H1 (cell line): ENCODE results near the gene CRTAC1. TPM values are rescaled to one million over a fixed set of nuclear protein-coding genes. Genes with fewer than 3 reads are reported as not detected.

ENCODE experiments used
- CTCF ChIA-PET: fragments of 300-600 bp; sonication (Branson Sonifier 250); formaldehyde crosslinking; loops from one replicate; lab custom pipeline; 2021; ENCODE audit not compliant: partially characterized antibody; lab: Charles Lee
- POLR2A ChIA-PET: fragments of 300-600 bp; sonication (Branson Sonifier 250); formaldehyde crosslinking; loops from one replicate; lab custom pipeline; 2021; ENCODE audit warnings: inconsistent platforms; ENCODE audit not compliant: partially characterized antibody; lab: Charles Lee
- DNase-seq, 2 experiments: peaks; one replicate each; pipeline versions ENCODE4 v3.0.0 to v3.0.0-alpha.2; 2010 to 2022; ENCODE audit warnings: low spot score in 2 of 2, low read depth in 1 of 2, mixed read lengths in 1 of 2
- FAIRE-seq: peaks from 2 replicates; lab custom pipeline; 2011; peaks lifted over from hg19 to GRCh38; lab: Jason Lieb, UNC
- H2AFZ ChIP-seq: 2 replicates; pipeline ENCODE4 v1.8.1; 2012; ENCODE audit warnings: low read length, inconsistent platforms
- H2AK5ac ChIP-seq: 2 replicates; pipeline ENCODE4 v1.6.1; 2013; ENCODE audit warnings: low read depth, low read length
- H2BK120ac ChIP-seq: replicated peaks from 2 replicates; pipeline ENCODE3; 2013; ENCODE audit warnings: low read depth, low read length, inconsistent platforms
- H2BK12ac ChIP-seq: 2 replicates; pipeline ENCODE4 v1.6.1; 2013; ENCODE audit warnings: low read depth, low read length
- H2BK15ac ChIP-seq: 2 replicates; pipeline ENCODE4 v1.6.1; 2013; ENCODE audit warnings: low read length
- H2BK20ac ChIP-seq: 2 replicates; pipeline ENCODE4 v1.6.1; 2013; ENCODE audit warnings: low read length
- H2BK5ac ChIP-seq: 2 replicates; pipeline ENCODE4 v1.6.1; 2013; ENCODE audit warnings: low read depth, low read length
- H3K14ac ChIP-seq: 2 replicates; pipeline ENCODE4 v1.6.1; 2013; ENCODE audit warnings: inconsistent platforms; ENCODE audit not compliant: insufficient read length
- H3K18ac ChIP-seq: 2 replicates; pipeline ENCODE4 v1.6.1; 2013; ENCODE audit warnings: low read length; ENCODE audit errors: extremely low read depth
- H3K23ac ChIP-seq: 2 replicates; pipeline ENCODE4 v1.6.1; 2013; ENCODE audit warnings: inconsistent platforms; ENCODE audit not compliant: insufficient read length
- H3K23me2 ChIP-seq: 2 replicates; pipeline ENCODE4 v1.6.1; 2013; ENCODE audit warnings: low read depth, low read length
- H3K27ac ChIP-seq: 2 replicates; pipeline ENCODE4 v1.6.1; 2011; ENCODE audit warnings: low read depth, low read length, inconsistent platforms
- H3K27me3 ChIP-seq, 4 experiments: replicated peaks in 1 of 4; 1 replicate in 1 of 4; 2 replicates in 3 of 4; pipeline versions ENCODE4 v1.6.1 to v1.8.1; 2011 to 2013; ENCODE audit warnings: low read length in 3 of 4, mild to moderate bottlenecking in 3 of 4, inconsistent platforms in 2 of 4, mixed read lengths in 2 of 4, moderate library complexity in 1 of 4; ENCODE audit not compliant: control insufficient read depth in 3 of 4, insufficient read depth in 3 of 4; ENCODE audit errors: extremely low read depth in 1 of 4
- H3K36me3 ChIP-seq, 4 experiments: 2 replicates each; pipeline versions ENCODE4 v1.6.1 to v1.8.1; 2011 to 2013; ENCODE audit warnings: mild to moderate bottlenecking in 4 of 4, low read length in 3 of 4, moderate library complexity in 2 of 4, control low read depth in 1 of 4, inconsistent platforms in 1 of 4; ENCODE audit not compliant: insufficient read depth in 4 of 4, control insufficient read depth in 2 of 4
- H3K4ac ChIP-seq: replicated peaks from 2 replicates; pipeline ENCODE3; 2013; ENCODE audit warnings: low read length, low read depth, mixed read lengths, inconsistent platforms; ENCODE audit not compliant: insufficient read length
- H3K4me1 ChIP-seq, 4 experiments: replicated peaks in 1 of 4; 1 replicate in 1 of 4; 2 replicates in 3 of 4; pipeline versions ENCODE4 v1.6.1 to v1.8.1; 2011 to 2013; ENCODE audit warnings: low read length in 3 of 4, inconsistent platforms in 2 of 4, mixed read lengths in 1 of 4; ENCODE audit not compliant: insufficient read depth in 4 of 4, control insufficient read depth in 3 of 4
- H3K4me2 ChIP-seq, 2 experiments: 2 replicates each; pipeline versions ENCODE4 v1.6.1 to v1.8.1; 2011 to 2013; ENCODE audit warnings: low read depth in 2 of 2, low read length in 2 of 2, control low read depth in 1 of 2, inconsistent platforms in 1 of 2, mild to moderate bottlenecking in 1 of 2; ENCODE audit not compliant: insufficient read depth in 1 of 2
- H3K4me3 ChIP-seq, 4 experiments: fragments of 200-600, 300-600 bp in 1 of 4; sonication (generic), shearing (Covaris generic), sonication (Bioruptor Twin) in 1 of 4; 2 replicates each; pipeline versions ENCODE4 v1.5.1 to v1.8.1; 2011 to 2016; ENCODE audit warnings: low read length in 4 of 4, low read depth in 3 of 4, control low read depth in 2 of 4, inconsistent platforms in 2 of 4, mild to moderate bottlenecking in 2 of 4, mixed read lengths in 1 of 4, moderate library complexity in 1 of 4; ENCODE audit not compliant: insufficient read depth in 2 of 4; ENCODE audit errors: extremely low read depth in 1 of 4
- H3K56ac ChIP-seq: replicated peaks from 2 replicates; pipeline ENCODE3; 2013; ENCODE audit warnings: low read depth, mild to moderate bottlenecking, mixed read lengths, low read length, inconsistent platforms; ENCODE audit not compliant: insufficient read length
- H3K79me1 ChIP-seq: 2 replicates; pipeline ENCODE4 v1.6.1; 2013; ENCODE audit warnings: low read depth, low read length, control low read depth
- H3K79me2 ChIP-seq, 2 experiments: 2 replicates each; pipeline versions ENCODE4 v1.6.1 to v1.8.1; 2012 to 2013; ENCODE audit warnings: low read length in 2 of 2, mild to moderate bottlenecking in 2 of 2, inconsistent platforms in 1 of 2; ENCODE audit not compliant: insufficient read depth in 2 of 2, control insufficient read depth in 1 of 2
- H3K9ac ChIP-seq, 4 experiments: replicated peaks in 1 of 4; 1 replicate in 1 of 4; 2 replicates in 3 of 4; pipeline versions ENCODE4 v1.6.1 to v1.8.1; 2011 to 2013; ENCODE audit warnings: low read depth in 3 of 4, low read length in 3 of 4, control low read depth in 2 of 4, mild to moderate bottlenecking in 2 of 4, moderate library complexity in 2 of 4, inconsistent platforms in 1 of 4; ENCODE audit errors: extremely low read depth in 1 of 4
- H3K9me3 ChIP-seq, 2 experiments: 2 replicates each; pipeline versions ENCODE4 v1.6.1 to v1.8.1; 2012 to 2013; ENCODE audit warnings: mild to moderate bottlenecking in 2 of 2, moderate library complexity in 2 of 2, control low read depth in 1 of 2, inconsistent platforms in 1 of 2, low read depth in 1 of 2, low read length in 1 of 2, mixed read lengths in 1 of 2; ENCODE audit not compliant: insufficient read depth in 2 of 2
- H4K20me1 ChIP-seq, 2 experiments: replicated peaks in 1 of 2; 2 replicates each; pipeline versions ENCODE3 to v1.8.1; 2011 to 2013; ENCODE audit warnings: inconsistent platforms in 2 of 2, low read length in 2 of 2, mild to moderate bottlenecking in 1 of 2; ENCODE audit not compliant: insufficient read depth in 2 of 2, control insufficient read depth in 1 of 2
- H4K5ac ChIP-seq: 2 replicates; pipeline ENCODE4 v1.6.1; 2013; ENCODE audit warnings: low read length, low read depth, mixed read lengths, inconsistent platforms; ENCODE audit not compliant: insufficient read length
- H4K8ac ChIP-seq: 2 replicates; pipeline ENCODE4 v1.8.0; 2013; ENCODE audit warnings: mild to moderate bottlenecking, moderate library complexity, low read length, inconsistent platforms; ENCODE audit not compliant: insufficient read depth; ENCODE audit errors: extremely low read depth
- H4K91ac ChIP-seq: replicated peaks from 2 replicates; pipeline ENCODE3; 2013; ENCODE audit warnings: low read length, mixed read lengths, inconsistent platforms; ENCODE audit not compliant: insufficient read length
- E2F6 ChIP-seq: IDR thresholded peaks from 2 replicates; pipeline ENCODE4 v1.6.1; 2012; ENCODE audit warnings: inconsistent platforms
- EGR1 ChIP-seq: IDR thresholded peaks from 2 replicates; pipeline ENCODE4 v1.6.1; 2011; ENCODE audit warnings: low read depth, low read length, borderline replicate concordance
- GTF2F1 ChIP-seq: IDR thresholded peaks from 2 replicates; pipeline ENCODE4 v1.6.1; 2012; ENCODE audit warnings: low read depth, low read length, improper control_type of control experiment, borderline replicate concordance
- KDM1A ChIP-seq: fragments of 200-600, 300-600 bp; sonication (generic); IDR thresholded peaks from 2 replicates; pipeline ENCODE4 v1.7.1; 2016; ENCODE audit warnings: mild to moderate bottlenecking, low read length, borderline replicate concordance
- POLR2AphosphoS5 ChIP-seq: IDR thresholded peaks from 2 replicates; pipeline ENCODE4 v1.6.1; 2011; ENCODE audit warnings: low read depth, low read length
- POU5F1 ChIP-seq: IDR thresholded peaks from 2 replicates; pipeline ENCODE4 v1.6.1; 2011; ENCODE audit warnings: low read depth, mild to moderate bottlenecking, low read length, moderate library complexity
- RAD21 ChIP-seq, 2 experiments: IDR thresholded peaks in 1 of 2; conservative IDR thresholded peaks in 1 of 2; 2 replicates each; pipeline ENCODE4 v1.6.1; 2011; ENCODE audit warnings: low read depth in 2 of 2, low read length in 2 of 2, improper control_type of control experiment in 1 of 2, inconsistent platforms in 1 of 2, mild to moderate bottlenecking in 1 of 2, moderate library complexity in 1 of 2
- RNF2 ChIP-seq: fragments of 200-900, 300-1000 bp; sonication (generic); IDR thresholded peaks from 2 replicates; pipeline ENCODE4 v1.7.1; 2016; ENCODE audit warnings: borderline replicate concordance, low read depth, mild to moderate bottlenecking, antibody characterized with exemption, low read length; ENCODE audit not compliant: poor library complexity, severe bottlenecking; ENCODE audit errors: missing control alignments
- SIRT6 ChIP-seq: IDR thresholded peaks from one replicate; pipeline ENCODE4 v1.7.1; 2012; ENCODE audit warnings: low read length, inconsistent platforms
- TAF7 ChIP-seq: optimal IDR thresholded peaks from 2 replicates; pipeline ENCODE3; 2011; ENCODE audit warnings: low read depth, mild to moderate bottlenecking, inconsistent platforms, low read length, moderate library complexity, borderline replicate concordance
- USF2 ChIP-seq: IDR thresholded peaks from 2 replicates; pipeline ENCODE4 v1.6.1; 2011; ENCODE audit warnings: low read length, improper control_type of control experiment
- WGBS, 2 experiments: shearing (Covaris generic) in 1 of 2; methylation state at CpG; one replicate each; pipeline versions ENCODE4 v1.1.6 to v1.1.7; 2013 to 2015; ENCODE audit warnings: low lambda C conversion rate in 2 of 2, mixed read lengths in 2 of 2, inconsistent platforms in 1 of 2, low coverage in 1 of 2, missing lambda C conversion rate in 1 of 2; ENCODE audit not compliant: insufficient replicate concordance in 2 of 2, insufficient coverage in 1 of 2, insufficient read length in 1 of 2; ENCODE audit errors: extremely low coverage in 1 of 2, missing lambda C conversion rate in 1 of 2; 5-methylcytosine and 5-hydroxymethylcytosine counted together
- polyA plus RNA-seq, 7 experiments: library from polyadenylated mRNA; depleted of rRNA in 3 of 7; stranded (reverse) in 5 of 7; unstranded in 2 of 7; fragments of >200 nt in 5 of 7; fragments of 200-250 nt in 2 of 7; gene quantifications; 1 replicate in 5 of 7; 2 replicates in 1 of 7; 4 replicates in 1 of 7; pipeline versions ENCODE4 v1.2.1 to v1.2.3, GENCODE V29; 2011 to 2013; ENCODE audit warnings: missing spikeins in 2 of 7, mixed read lengths in 2 of 7
- total RNA-seq: library from RNA; stranded (reverse); fragmentation: NEBNext Ultra II Directional; extraction: Animal tissue kit (Norgen Biotek cat#: 25700); gene quantifications from 2 replicates; pipeline ENCODE4 v1.2.1, GENCODE V29; 2021

Gene CRTAC1
- total and polyA plus RNA-seq, 2 of the 8 experiments (the other 6 are each of a cell fraction or from before 2014, with no cell fraction given) = 0.91 to 1.2 TPM

- Histone ChIP-seq H3K18ac (no peak overlapping the region), H4K5ac (no peak overlapping the region), H4K8ac (no peak overlapping the region), H2BK20ac (no peak overlapping the region), H4K20me1 (no peaks in the 10 kb centered on the region), H2BK120ac (no peak overlapping the region), H3K9ac (no peak overlapping the region), H2AFZ (no peak overlapping the region), H3K23ac (no peak overlapping the region), H2BK15ac (no peak overlapping the region), H3K79me1 (no peaks in the 10 kb centered on the region), H3K79me2 (no peaks in the 10 kb centered on the region), H3K4me3 (no peak overlapping the region), H3K27ac (no peak overlapping the region), H3K23me2 (no peaks in the 10 kb centered on the region), H3K4me1 (peaks cover 0 to 6% (median 1%) of the 10 kb centered on the region in 4 experiments; a peak in 2 of 7 replicates), H3K4me2 (no peak overlapping the region), H3K14ac (no peak overlapping the region), H3K9me3 (no peaks in the 10 kb centered on the region), H4K91ac (no peak overlapping the region), H2BK12ac (no peak overlapping the region), H3K27me3 (peaks cover 0 to 6% (median 1%) of the 10 kb centered on the region in 4 experiments; a peak in 3 of 7 replicates), H2BK5ac (no peak overlapping the region), H3K56ac (no peak overlapping the region), H3K36me3 (no peaks in the 10 kb centered on the region), H2AK5ac (0 out of 2 replicates have a peak overlapping the region, but pooled peaks have one; percentile 15), H3K4ac (no peak overlapping the region)
- WGBS, 2 experiments = 85% methylated on average over 2 of the region's 2 CpGs; no CpG with 5 or more reads in 1 of the 2 experiments
- ChIA-PET POLR2A (no interaction called here), CTCF (interaction anchor here (1.4 to 10.6 kb wide), 6 partner anchors 10 to 258 kb away, joined by 3 to 246 read pairs (median 7); no protein-coding TSS in a partner anchor)
- DNase-seq = no peak
- FAIRE-seq = no peak
- no peak for TF ChIP-seq GTF2F1
- TF ChIP-seq POLR2AphosphoS5 = no peak
- TF ChIP-seq USF2 = no peak
- TF ChIP-seq KDM1A = no peak
- TF ChIP-seq TAF7 = no peak
- TF ChIP-seq POU5F1 = no peak
- TF ChIP-seq EGR1 = no peak
- TF ChIP-seq RAD21 (IDR thresholded peaks at IDR 0.05 in 1 of 2, conservative IDR thresholded peaks at IDR 0.05 in 1 of 2; ENCODE audit: low read depth in 2 of 2, low read length in 2 of 2) = no peak
- TF ChIP-seq RNF2 = no peak
- no peak for TF ChIP-seq E2F6
- no peak for TF ChIP-seq SIRT6
Observed at GRCh38 chr10:97913193-97913592, 117.2 kb downstream of the CRTAC1 start.
